Colonic mucosa (tissue), 4 donors: ENCODE results near the gene LRP1B. TPM values are rescaled to one million over a fixed set of nuclear protein-coding genes. Genes with fewer than 3 reads are reported as not detected.

Source experiments
- DNase-seq: peaks from one replicate; pipeline ENCODE4 v3.0.0-alpha.2; 2020
- H3K27ac ChIP-seq: fragments of 200-600 bp; one replicate; pipeline ENCODE4 v1.8.0; 2021
- H3K27me3 ChIP-seq: fragments of 200-600 bp; one replicate; pipeline ENCODE4 v1.8.0; 2021
- H3K36me3 ChIP-seq: fragments of 200-600 bp; one replicate; pipeline ENCODE4 v1.8.0; 2021
- H3K4me1 ChIP-seq: fragments of 200-600 bp; one replicate; pipeline ENCODE4 v1.8.0; 2021; ENCODE audit warnings: mild to moderate bottlenecking
- H3K4me3 ChIP-seq: fragments of 200-600 bp; one replicate; pipeline ENCODE4 v1.8.0; 2021
- H3K9ac ChIP-seq, 2 donors: one replicate each; pipeline ENCODE4 v1.7.0; 2013; ENCODE audit warnings: control low read depth in 2 of 2, low read depth in 2 of 2, low read length in 2 of 2
- H3K9me3 ChIP-seq: fragments of 200-600 bp; one replicate; pipeline ENCODE4 v1.8.0; 2021
- intact Hi-C: fragments of 100-400 bp; cut with DNase I; formaldehyde crosslinking; loops from one replicate; pipeline ENCODE4 v1.14.1; 2022
- total RNA-seq, 2 donors: library from RNA; stranded (reverse); fragmentation: NEBNext Ultra II Directional in 1 of 2; extraction: Animal tissue kit (Norgen Biotek cat#: 25700) in 1 of 2; gene quantifications; one replicate each; pipeline ENCODE4 v1.2.1, GENCODE V29; 2021
- TF ChIP-seq, protein P1 (sequence below): fragments of 200-600 bp; IDR thresholded peaks from one replicate; pipeline ENCODE4 v1.8.0; 2022; ENCODE audit warnings: antibody characterized with exemption, mild to moderate bottlenecking
- donor health status: healthy.
- donor health status: DM: no; HTN: no; CAD: no.
- donor health status: DM: no; HTN: no; CAD: no.

LRP1B gene
- total RNA-seq, 2 donors from 2014 or later: 0.10 to 0.19 TPM

GRCh38 chr2:142112757-142113221, 18.0 kb downstream of the LRP1B start:
- Histone ChIP-seq H3K36me3 (no peaks in the 10 kb centered on the region), H3K9me3 (no peaks in the 10 kb centered on the region), H3K27ac (no peak overlapping the region), H3K27me3 (no peaks in the 10 kb centered on the region), H3K9ac (no peak overlapping the region), H3K4me3 (no peak overlapping the region), H3K4me1 (no peaks in the 10 kb centered on the region)
- TF ChIP-seq, protein P1, sequence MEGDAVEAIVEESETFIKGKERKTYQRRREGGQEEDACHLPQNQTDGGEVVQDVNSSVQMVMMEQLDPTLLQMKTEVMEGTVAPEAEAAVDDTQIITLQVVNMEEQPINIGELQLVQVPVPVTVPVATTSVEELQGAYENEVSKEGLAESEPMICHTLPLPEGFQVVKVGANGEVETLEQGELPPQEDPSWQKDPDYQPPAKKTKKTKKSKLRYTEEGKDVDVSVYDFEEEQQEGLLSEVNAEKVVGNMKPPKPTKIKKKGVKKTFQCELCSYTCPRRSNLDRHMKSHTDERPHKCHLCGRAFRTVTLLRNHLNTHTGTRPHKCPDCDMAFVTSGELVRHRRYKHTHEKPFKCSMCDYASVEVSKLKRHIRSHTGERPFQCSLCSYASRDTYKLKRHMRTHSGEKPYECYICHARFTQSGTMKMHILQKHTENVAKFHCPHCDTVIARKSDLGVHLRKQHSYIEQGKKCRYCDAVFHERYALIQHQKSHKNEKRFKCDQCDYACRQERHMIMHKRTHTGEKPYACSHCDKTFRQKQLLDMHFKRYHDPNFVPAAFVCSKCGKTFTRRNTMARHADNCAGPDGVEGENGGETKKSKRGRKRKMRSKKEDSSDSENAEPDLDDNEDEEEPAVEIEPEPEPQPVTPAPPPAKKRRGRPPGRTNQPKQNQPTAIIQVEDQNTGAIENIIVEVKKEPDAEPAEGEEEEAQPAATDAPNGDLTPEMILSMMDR: no peak
- intact Hi-C loops: no loop called here
- no peak for DNase-seq

GRCh38 chr2:142104134-142104758, 26.6 kb downstream of the LRP1B start:
- DNase-seq: no peak
- H3K27ac ChIP-seq: no peak overlapping the region
- no peaks in the 10 kb centered on the region for H3K36me3 ChIP-seq
- no peaks in the 10 kb centered on the region for H3K4me1 ChIP-seq
- H3K27me3 ChIP-seq: no peaks in the 10 kb centered on the region
- intact Hi-C loops: no loop called here
- no peaks in the 10 kb centered on the region for H3K9me3 ChIP-seq
- H3K9ac ChIP-seq: no peak overlapping the region
- no peak overlapping the region for H3K4me3 ChIP-seq
- TF ChIP-seq, protein P1: no peak

DNA sequence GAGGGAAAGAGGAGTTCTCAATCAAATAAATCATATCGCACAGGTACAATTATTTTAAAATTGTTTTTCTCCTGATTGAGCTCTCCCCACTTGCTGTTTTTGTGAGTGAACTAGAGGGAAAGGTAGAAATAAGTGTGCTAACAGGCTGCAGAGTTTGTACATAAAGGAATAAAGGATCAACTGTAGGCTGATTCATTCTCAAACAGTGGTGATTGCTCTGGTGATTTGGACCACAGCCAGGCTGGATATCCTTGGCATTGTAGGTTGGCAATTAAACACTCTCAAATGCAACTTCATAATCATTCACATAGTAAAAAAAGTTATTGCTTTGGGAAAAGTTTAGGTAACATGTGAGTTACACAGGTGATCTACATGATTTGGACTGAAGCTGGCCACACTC, 29.8 kb downstream of the LRP1B start:
- Histone ChIP-seq H3K9me3 (no peaks in the 10 kb centered on the region), H3K9ac (no peak overlapping the region), H3K36me3 (no peaks in the 10 kb centered on the region), H3K4me1 (no peaks in the 10 kb centered on the region), H3K27me3 (no peaks in the 10 kb centered on the region), H3K27ac (no peak overlapping the region), H3K4me3 (no peak overlapping the region)
- no peak for DNase-seq
- intact Hi-C loops: no loop called here
- TF ChIP-seq, protein P1: no peak

DNA sequence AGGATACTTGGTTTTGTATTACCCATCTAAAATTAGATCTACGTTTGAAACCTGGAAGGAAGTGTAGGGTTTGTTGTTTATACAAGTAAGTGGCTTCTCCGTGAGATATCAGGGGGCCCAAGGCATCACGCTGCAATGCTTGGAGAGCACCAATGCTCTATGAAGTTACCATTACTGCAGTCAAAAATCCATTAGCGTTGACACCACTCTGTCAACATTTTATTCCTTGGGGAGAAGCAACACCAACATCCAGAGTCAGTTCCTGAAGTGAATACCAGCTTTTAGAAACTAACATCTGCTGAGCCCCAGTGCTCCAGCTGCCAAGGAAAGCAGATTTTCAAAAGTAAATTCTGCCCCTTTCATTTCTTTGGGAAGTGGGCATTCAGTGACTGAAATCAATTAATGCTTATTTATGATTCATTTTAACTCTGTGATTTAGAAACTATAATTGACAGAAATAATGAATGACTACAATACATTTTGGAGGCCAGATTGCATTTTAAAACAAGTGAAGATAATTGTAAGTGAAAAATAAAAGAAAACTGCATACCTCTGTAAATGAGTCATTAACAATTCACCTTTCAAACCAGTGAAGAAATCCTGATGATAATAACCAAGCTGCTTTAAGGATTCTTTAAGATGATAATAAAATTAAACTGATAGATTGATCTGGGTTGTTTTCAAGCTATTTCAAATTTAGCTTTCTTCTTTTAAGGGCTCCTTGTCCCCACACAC, 30.5 kb downstream of the LRP1B start:
- no peak overlapping the region for H3K9ac ChIP-seq
- H3K4me3 ChIP-seq: no peak overlapping the region
- intact Hi-C loops: no loop called here
- no peaks in the 10 kb centered on the region for H3K4me1 ChIP-seq
- no peaks in the 10 kb centered on the region for H3K36me3 ChIP-seq
- no peaks in the 10 kb centered on the region for H3K27me3 ChIP-seq
- no peaks in the 10 kb centered on the region for H3K9me3 ChIP-seq
- no peak overlapping the region for H3K27ac ChIP-seq
- no peak for DNase-seq
- TF ChIP-seq, protein P1: no peak

DNA sequence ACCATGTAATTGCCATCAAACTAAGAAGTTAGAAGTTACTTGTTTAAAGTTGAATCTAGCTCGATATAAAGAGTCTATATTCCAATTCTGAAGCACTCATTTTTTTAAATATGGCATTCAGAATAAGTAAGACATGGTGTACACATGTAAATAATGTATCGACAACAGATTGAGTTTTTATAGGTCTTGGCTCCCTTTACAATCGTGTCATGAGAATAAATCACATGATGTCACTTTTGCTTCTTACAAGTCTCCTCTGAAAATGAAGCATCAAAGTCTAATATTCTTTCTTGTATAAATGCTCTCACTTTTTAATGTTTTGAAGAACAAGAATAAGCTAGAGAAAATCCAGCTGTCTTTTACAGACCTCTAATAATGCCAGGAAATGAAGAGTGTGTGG, 33.1 kb downstream of the LRP1B start:
- H3K9me3 ChIP-seq: no peaks in the 10 kb centered on the region
- intact Hi-C loops: no loop called here
- TF ChIP-seq, protein P1: no peak

More for the DNA sequence above, 33.1 kb downstream of the LRP1B start:
- H3K36me3 ChIP-seq: no peaks in the 10 kb centered on the region
- no peak for DNase-seq
- H3K4me1 ChIP-seq: no peaks in the 10 kb centered on the region
- no peaks in the 10 kb centered on the region for H3K27me3 ChIP-seq
- no peak overlapping the region for H3K9ac ChIP-seq
- no peak overlapping the region for H3K27ac ChIP-seq
- H3K4me3 ChIP-seq: no peak overlapping the region
